Activated T-cell treated with anti-CD3 and anti-CD28 coated beads, Interleukin-2, amount 50 U/mL, for 72 hours (primary cell): ENCODE results near the gene TRPM2. TPM values are rescaled to one million over a fixed set of nuclear protein-coding genes. Genes with fewer than 3 reads are reported as not detected.
A peak's percentile ranks its signal among the peaks of the same experiment; 100 is the strongest.

Experiments
- ATAC-seq, 2 donors: fragments of 150-1000 bp; cut with Tn5 transposase; replicated peaks in 1 of 2; 2 replicates each; pipeline ENCODE4 v1.10.0; 2021; ENCODE audit warnings: moderate library complexity in 2 of 2, mild to moderate bottlenecking in 1 of 2
- DNase-seq, 2 donors: peaks; one replicate each; pipeline ENCODE4 v3.0.0; 2021 to 2022; ENCODE audit warnings: mixed read lengths in 1 of 2
- H3K27ac Mint-ChIP-seq: one replicate; pipeline ENCODE4 v1.8.0; 2022; ENCODE audit warnings: mild to moderate bottlenecking, moderate library complexity, mixed read lengths
- H3K27me3 Mint-ChIP-seq: one replicate; pipeline ENCODE4 v1.8.0; 2022; ENCODE audit warnings: low read depth, mixed read lengths
- H3K36me3 Mint-ChIP-seq, 2 donors: one replicate each; pipeline ENCODE4 v1.8.0; 2022; ENCODE audit warnings: mixed read lengths in 2 of 2, mild to moderate bottlenecking in 1 of 2; ENCODE audit not compliant: insufficient read depth in 2 of 2
- H3K4me1 Mint-ChIP-seq: one replicate; pipeline ENCODE4 v1.8.0; 2022; ENCODE audit warnings: low read depth, mixed read lengths
- H3K4me3 Mint-ChIP-seq, 2 donors: one replicate each; pipeline ENCODE4 v1.8.0; 2022; ENCODE audit warnings: mild to moderate bottlenecking in 2 of 2, mixed read lengths in 2 of 2, moderate library complexity in 2 of 2
- H3K9me3 Mint-ChIP-seq, 2 donors: one replicate each; pipeline ENCODE4 v1.8.0; 2022; ENCODE audit warnings: mixed read lengths in 2 of 2
- total RNA-seq, 2 donors: library from RNA; stranded (reverse); gene quantifications; one replicate each; pipeline ENCODE4 v1.2.3, GENCODE V29; 2022

TRPM2 gene
- total RNA-seq, 2 donors from 2014 or later = 2.4 to 3.2 TPM

DNA sequence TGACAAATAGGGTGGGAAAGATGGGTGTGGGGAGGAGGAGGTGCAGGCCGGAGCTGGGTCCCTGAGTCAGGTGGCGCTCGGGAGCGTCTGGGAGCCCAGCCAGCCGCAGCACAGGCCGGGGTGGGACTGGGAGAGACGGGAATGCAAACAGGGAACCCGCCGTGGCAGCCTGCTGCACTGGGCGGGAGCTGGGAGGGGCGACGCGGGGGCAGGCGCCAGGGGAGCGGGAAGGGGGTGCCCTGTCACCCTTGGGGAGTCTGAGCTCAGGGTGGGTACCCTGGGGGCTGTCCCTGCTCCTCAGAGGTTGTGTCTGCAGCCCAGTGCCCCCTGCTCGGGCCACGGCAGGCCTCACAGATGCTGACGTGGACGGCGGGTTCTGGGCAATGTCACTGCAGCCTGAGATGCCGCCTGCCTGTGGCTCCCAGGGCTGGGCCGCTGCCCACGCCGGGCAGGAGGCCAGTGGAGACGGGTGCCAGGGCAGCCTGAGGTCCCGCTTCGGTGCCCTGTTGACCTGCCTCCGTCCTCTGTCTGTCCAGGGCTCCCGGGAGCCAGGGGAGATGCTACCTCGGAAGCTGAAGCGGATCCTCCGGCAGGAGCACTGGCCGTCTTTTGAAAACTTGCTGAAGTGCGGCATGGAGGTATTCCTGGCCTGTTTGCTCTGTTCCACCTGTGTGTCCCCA is 85.2 kb downstream of the TRPM2 start:
- Mint-ChIP-seq H3K4me1 (no peaks in the 10 kb centered on the region), H3K9me3 (no peaks in the 10 kb centered on the region), H3K27me3 (no peaks in the 10 kb centered on the region), H3K4me3 (no peak overlapping the region), H3K27ac (no peak overlapping the region), H3K36me3 (no peaks in the 10 kb centered on the region)
- no peak for ATAC-seq
- DNase-seq = no peak

DNA sequence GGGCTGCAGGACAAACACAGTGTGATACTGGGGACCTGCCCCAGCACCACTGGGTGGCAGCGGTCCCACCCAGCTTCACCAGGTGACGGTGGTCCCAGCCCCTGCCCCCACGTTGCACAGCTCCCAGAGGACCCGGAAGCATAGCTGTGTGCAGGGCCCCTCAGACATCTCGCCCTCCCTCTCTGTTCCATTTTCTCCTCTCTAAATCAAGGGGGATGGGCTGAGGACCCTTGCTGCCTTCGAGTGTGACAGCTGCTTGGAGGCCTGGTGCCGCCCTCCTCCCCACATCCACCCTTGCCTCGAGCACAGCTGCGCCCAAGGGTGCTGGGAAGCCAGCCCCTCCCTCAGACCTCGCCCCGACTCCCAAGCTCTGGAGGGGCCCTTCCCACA is 85.8 kb downstream of the TRPM2 start:
- Mint-ChIP-seq H3K4me1 (no peaks in the 10 kb centered on the region), H3K27me3 (no peaks in the 10 kb centered on the region), H3K36me3 (no peaks in the 10 kb centered on the region), H3K4me3 (no peak overlapping the region), H3K9me3 (no peaks in the 10 kb centered on the region), H3K27ac (no peak overlapping the region)
- ATAC-seq = no peak
- DNase-seq = no peak

GRCh38 chr21:44440241-44441040 is 87.0 kb downstream of the TRPM2 start:
- ATAC-seq (no peak), DNase-seq (no peak)
- Mint-ChIP-seq H3K27me3 (no peaks in the 10 kb centered on the region), H3K9me3 (no peaks in the 10 kb centered on the region), H3K27ac (no peak overlapping the region), H3K4me1 (no peaks in the 10 kb centered on the region), H3K4me3 (no peak overlapping the region), H3K36me3 (no peaks in the 10 kb centered on the region)

- no peak for ATAC-seq
- no peak for DNase-seq
- no peaks in the 10 kb centered on the region for H3K9me3 Mint-ChIP-seq
- no peaks in the 10 kb centered on the region for H3K4me1 Mint-ChIP-seq
- H3K4me3 Mint-ChIP-seq = no peak overlapping the region
- no peaks in the 10 kb centered on the region for H3K36me3 Mint-ChIP-seq
- H3K27me3 Mint-ChIP-seq = no peaks in the 10 kb centered on the region
- no peak overlapping the region for H3K27ac Mint-ChIP-seq
These were observed 87.6 kb downstream of the TRPM2 start for GRCh38 chr21:44441041-44441400.

DNA sequence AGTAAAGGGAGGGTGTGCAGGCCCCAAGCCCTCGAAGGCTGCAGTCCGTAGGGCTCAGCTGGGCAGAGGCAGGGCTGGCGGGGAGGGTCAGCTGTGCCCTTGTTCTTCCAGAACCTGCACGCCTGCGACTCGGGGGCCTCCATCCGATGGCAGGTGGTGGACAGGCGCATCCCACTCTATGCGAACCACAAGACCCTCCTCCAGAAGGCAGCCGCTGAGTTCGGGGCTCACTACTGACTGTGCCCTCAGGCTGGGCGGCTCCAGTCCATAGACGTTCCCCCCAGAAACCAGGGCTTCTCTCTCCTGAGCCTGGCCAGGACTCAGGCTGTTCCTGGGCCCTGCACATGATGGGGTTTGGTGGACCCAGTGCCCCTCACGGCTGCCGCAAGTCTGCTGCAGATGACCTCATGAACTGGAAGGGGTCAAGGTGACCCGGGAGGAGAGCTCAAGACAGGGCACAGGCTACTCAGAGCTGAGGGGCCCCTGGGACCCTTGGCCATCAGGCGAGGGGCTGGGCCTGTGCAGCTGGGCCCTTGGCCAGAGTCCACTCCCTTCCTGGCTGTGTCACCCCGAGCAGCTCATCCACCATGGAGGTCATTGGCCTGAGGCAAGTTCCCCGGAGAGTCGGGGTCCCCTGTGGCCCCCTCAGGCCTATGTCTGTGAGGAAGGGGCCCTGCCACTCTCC is 88.3 kb downstream of the TRPM2 start:
- no peaks in the 10 kb centered on the region for H3K27me3 Mint-ChIP-seq
- H3K27ac Mint-ChIP-seq = no peak overlapping the region
- no peak overlapping the region for H3K4me3 Mint-ChIP-seq
- DNase-seq (no peak), ATAC-seq (no peak)
- no peaks in the 10 kb centered on the region for H3K9me3 Mint-ChIP-seq
- H3K4me1 Mint-ChIP-seq = no peaks in the 10 kb centered on the region
- H3K36me3 Mint-ChIP-seq = no peaks in the 10 kb centered on the region

GRCh38 chr21:44442266-44443125 is 89.1 kb downstream of the TRPM2 start:
- no peaks in the 10 kb centered on the region for H3K27me3 Mint-ChIP-seq
- no peaks in the 10 kb centered on the region for H3K4me1 Mint-ChIP-seq
- ATAC-seq = no peak
- no peaks in the 10 kb centered on the region for H3K36me3 Mint-ChIP-seq
- H3K4me3 Mint-ChIP-seq = no peak overlapping the region
- no peak overlapping the region for H3K27ac Mint-ChIP-seq
- no peak for DNase-seq
- H3K9me3 Mint-ChIP-seq = no peaks in the 10 kb centered on the region

DNA sequence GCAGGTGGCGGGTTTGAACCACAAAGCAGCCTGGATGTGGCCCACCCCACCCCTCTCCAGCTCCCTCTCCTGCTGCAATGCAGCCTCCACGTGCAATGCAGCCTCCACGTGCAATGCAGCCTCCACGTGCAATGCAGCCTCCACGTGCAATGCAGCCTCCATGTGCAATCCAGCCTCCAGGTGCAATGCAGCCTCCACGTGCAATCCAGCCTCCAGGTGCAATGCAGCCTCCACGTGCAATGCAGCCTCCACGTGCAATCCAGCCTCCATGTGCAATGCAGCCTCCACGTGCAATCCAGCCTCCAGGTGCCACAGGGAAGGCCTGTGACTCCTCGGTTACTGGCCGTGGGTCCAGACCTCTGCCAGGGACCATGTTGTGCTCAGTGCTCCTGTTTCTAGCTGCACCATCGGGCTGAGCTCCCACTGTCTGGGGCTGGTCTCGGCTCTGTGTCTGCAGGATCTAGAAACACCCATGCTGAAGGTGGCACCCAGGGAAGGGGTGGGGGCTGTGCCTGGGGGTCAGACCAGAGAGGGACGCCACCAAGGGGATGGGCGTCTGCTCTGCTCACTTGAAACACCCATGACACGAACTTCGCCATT is 90.0 kb downstream of the TRPM2 start:
- H3K36me3 Mint-ChIP-seq = no peaks in the 10 kb centered on the region
- H3K27me3 Mint-ChIP-seq = no peaks in the 10 kb centered on the region
- no peaks in the 10 kb centered on the region for H3K9me3 Mint-ChIP-seq
- no peak for DNase-seq
- no peak for ATAC-seq
- H3K27ac Mint-ChIP-seq = no peak overlapping the region
- no peaks in the 10 kb centered on the region for H3K4me1 Mint-ChIP-seq
- no peak overlapping the region for H3K4me3 Mint-ChIP-seq

- peaks cover 1% of the 10 kb centered on the region for H3K27me3 Mint-ChIP-seq
- no peak overlapping the region for H3K4me3 Mint-ChIP-seq
- H3K4me1 Mint-ChIP-seq = no peaks in the 10 kb centered on the region
- H3K27ac Mint-ChIP-seq = no peak overlapping the region
- H3K36me3 Mint-ChIP-seq = no peaks in the 10 kb centered on the region
- no peak for DNase-seq
- no peak for ATAC-seq
- no peaks in the 10 kb centered on the region for H3K9me3 Mint-ChIP-seq
These were observed 90.5 kb downstream of the TRPM2 start for GRCh38 chr21:44443891-44444285.

DNA sequence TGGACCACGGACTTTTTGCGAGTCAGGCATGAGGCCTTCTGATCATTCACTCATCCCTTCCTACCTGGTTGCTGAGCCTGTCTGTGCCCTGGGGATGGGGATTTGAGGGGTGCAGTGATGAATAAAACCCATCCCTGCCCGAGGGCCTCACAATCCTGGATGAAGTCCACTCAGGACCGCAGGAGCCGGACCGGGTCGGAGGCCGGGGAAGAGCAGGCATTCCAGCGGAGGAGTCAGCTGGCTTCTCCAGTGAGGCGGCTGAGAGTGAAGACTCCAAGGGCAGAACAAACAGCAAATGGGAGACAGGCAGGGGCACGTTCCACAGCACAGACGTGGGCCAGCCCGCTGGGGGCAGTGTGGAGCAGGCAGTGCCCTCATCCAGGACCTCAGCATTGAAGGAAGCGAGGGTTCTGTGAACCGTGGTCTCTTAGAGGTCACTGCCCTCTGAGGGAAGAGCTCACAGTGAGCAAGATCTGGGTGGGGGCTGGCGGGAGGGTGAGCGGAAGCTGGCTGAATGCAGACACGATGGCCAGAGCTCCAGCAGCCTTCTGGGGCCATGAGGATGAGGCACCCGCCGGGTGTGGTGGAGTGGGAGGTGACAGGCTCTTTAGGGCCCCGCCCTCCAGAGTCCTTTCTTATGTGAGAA is 91.0 kb downstream of the TRPM2 start:
- ATAC-seq (peak in 1 of 2 donors; percentile 40), DNase-seq (no peak)
- Mint-ChIP-seq H3K27me3 (peaks cover 6% of the 10 kb centered on the region), H3K4me1 (no peaks in the 10 kb centered on the region), H3K27ac (no peak overlapping the region), H3K9me3 (no peaks in the 10 kb centered on the region), H3K36me3 (no peaks in the 10 kb centered on the region), H3K4me3 (no peak overlapping the region)

- H3K36me3 Mint-ChIP-seq = no peaks in the 10 kb centered on the region
- H3K27me3 Mint-ChIP-seq = peaks cover 6% of the 10 kb centered on the region
- ATAC-seq = no peak
- no peak overlapping the region for H3K27ac Mint-ChIP-seq
- DNase-seq = no peak
- H3K4me1 Mint-ChIP-seq = no peaks in the 10 kb centered on the region
- no peaks in the 10 kb centered on the region for H3K9me3 Mint-ChIP-seq
- no peak overlapping the region for H3K4me3 Mint-ChIP-seq
These were observed 91.9 kb downstream of the TRPM2 start for GRCh38 chr21:44445145-44445812.

GRCh38 chr21:44448651-44449131 is 95.3 kb downstream of the TRPM2 start:
- ATAC-seq = no peak
- H3K4me3 Mint-ChIP-seq = no peak overlapping the region
- H3K4me1 Mint-ChIP-seq = no peaks in the 10 kb centered on the region
- DNase-seq = no peak
- peaks cover 0 to 1% of the 10 kb centered on the region in 2 donors for H3K9me3 Mint-ChIP-seq
- no peaks in the 10 kb centered on the region for H3K36me3 Mint-ChIP-seq
- peaks cover 36% of the 10 kb centered on the region for H3K27me3 Mint-ChIP-seq
- H3K27ac Mint-ChIP-seq = no peak overlapping the region
